A549 (cell line): ENCODE data around the gene FAM25C.
"Not testable (repeated sequence)": the region's sequence is repeated elsewhere in the genome, so short reads cannot be mapped to it uniquely, and the experiment has no call there.

Experiments
- ATOH8 ChIP-seq: fragments of 250-450 bp; sonication (Bioruptor Pico); IDR thresholded peaks from 2 replicates; pipeline ENCODE4 v1.5.0; 2020; ENCODE audit warnings: low read depth, mild to moderate bottlenecking, moderate library complexity
- CHD4 ChIP-seq: fragments of 200-600 bp; sonication (generic); IDR thresholded peaks from 2 replicates; pipeline ENCODE4 v1.6.1; 2016; ENCODE audit warnings: antibody characterized with exemption, mild to moderate bottlenecking, borderline replicate concordance
- CTCF ChIP-seq: fragments of >200 bp; sonication (Bioruptor Twin); formaldehyde crosslinking; IDR thresholded peaks from 3 replicates; pipeline ENCODE4 v1.5.1; 2016
- ELK1 ChIP-seq: fragments of 150-350 bp; IDR thresholded peaks from 2 replicates; pipeline ENCODE4 v1.6.1; 2014; ENCODE audit warnings: low read depth, mild to moderate bottlenecking, low read length
- EP300 ChIP-seq, 2 experiments: fragments of >200 bp; sonication (Bioruptor Twin); formaldehyde crosslinking; IDR thresholded peaks; 2 replicates in 1 of 2; 3 replicates in 1 of 2; pipeline ENCODE4 v1.6.1; 2016 to 2017
- HEYL ChIP-seq: fragments of 250-450 bp; sonication (Bioruptor Pico); IDR thresholded peaks from 2 replicates; pipeline ENCODE4 v1.8.0; 2021; ENCODE audit warnings: mild to moderate bottlenecking, moderate library complexity
- HOXA7 ChIP-seq: fragments of 250-450 bp; sonication (Bioruptor Pico); IDR thresholded peaks from 2 replicates; pipeline ENCODE4 v1.5.0; 2020; ENCODE audit warnings: mild to moderate bottlenecking, moderate library complexity
- MAX ChIP-seq: IDR thresholded peaks from 2 replicates; pipeline ENCODE4 v1.6.1; 2012
- RAD21 ChIP-seq, 2 experiments: fragments of >200 bp in 1 of 2; sonication (Bioruptor Twin) in 1 of 2; formaldehyde crosslinking in 1 of 2; IDR thresholded peaks in 1 of 2; conservative IDR thresholded peaks in 1 of 2; 2 replicates in 1 of 2; 3 replicates in 1 of 2; pipeline ENCODE4 v1.6.1; 2012 to 2018; ENCODE audit warnings: inconsistent platforms in 1 of 2
- REST ChIP-seq: fragments of 200-600 bp; sonication (generic); IDR thresholded peaks from 2 replicates; pipeline ENCODE4 v1.6.1; 2016; ENCODE audit warnings: antibody characterized with exemption, mild to moderate bottlenecking, moderate library complexity
- SMC3 ChIP-seq: fragments of >200 bp; sonication (Bioruptor Twin); formaldehyde crosslinking; IDR thresholded peaks from 3 replicates; pipeline ENCODE4 v1.6.1; 2018; ENCODE audit warnings: inconsistent platforms
- SREBF2 ChIP-seq: fragments of 450-650 bp; IDR thresholded peaks from 2 replicates; pipeline ENCODE4 v1.6.1; 2014; ENCODE audit warnings: mild to moderate bottlenecking, moderate library complexity
- TP53 ChIP-seq: fragments of 250-450 bp; sonication (Bioruptor Pico); IDR thresholded peaks from 2 replicates; pipeline ENCODE4 v1.5.0; 2021; ENCODE audit warnings: mild to moderate bottlenecking, moderate library complexity

GRCh38 chr10:47973131-47973530 lies 26.5 kb downstream of the FAM25C start:
- not testable (repeated sequence) for TF ChIP-seq CTCF; ATOH8; CHD4; HOXA7 (CRISPR knock-in tag); HEYL; MAX; RAD21 (conservative IDR thresholded peaks at IDR 0.05 in 1 of 2, IDR thresholded peaks at IDR 0.05 in 1 of 2); SREBF2; ELK1; EP300 (IDR thresholded peaks at IDR 0.05); REST; SMC3; TP53
